IMR-90 (cell line): ENCODE results near the gene TTLL11. TPM values are rescaled to one million over a fixed set of nuclear protein-coding genes. Genes with fewer than 3 reads are reported as not detected.

Experiments
- ATAC-seq: fragments of 200-7000 bp; cut with Tn5 transposase; 2 replicates; pipeline ENCODE4 v1.9.1; 2020; ENCODE audit warnings: low read depth, mild to moderate bottlenecking, moderate library complexity
- BruUV-seq: library from RNA; stranded (reverse); fragments of 400-500 nt; replicated peaks from 2 replicates; lab custom pipeline; 2021; lab: Mats Ljungman, UMichigan
- CTCF ChIA-PET: fragments of 300-600 bp; formaldehyde crosslinking; extraction: SDS; loops from one replicate; lab custom pipeline; 2021; ENCODE audit warnings: antibody characterized with exemption; lab: Yijun Ruan, JAX
- POLR2A ChIA-PET: fragments of 300-600 bp; sonication (Branson Sonifier 250); formaldehyde crosslinking; loops from one replicate; lab custom pipeline; 2022; ENCODE audit warnings: antibody characterized with exemption; ENCODE audit not compliant: unreplicated experiment; lab: Charles Lee
- DNase-seq: peaks from one replicate; pipeline ENCODE4 v3.0.0; 2013
- H2AFZ ChIP-seq: replicated peaks from 2 replicates; pipeline ENCODE3; 2013; ENCODE audit warnings: low read length, mild to moderate bottlenecking; ENCODE audit not compliant: poor library complexity
- H2AK5ac ChIP-seq: 2 replicates; pipeline ENCODE4 v1.6.1; 2013; ENCODE audit warnings: low read depth, low read length, inconsistent platforms
- H2AK9ac ChIP-seq: replicated peaks from 2 replicates; pipeline ENCODE3; 2013; ENCODE audit warnings: mild to moderate bottlenecking, low read depth, low read length, moderate library complexity; ENCODE audit not compliant: poor library complexity
- H2BK120ac ChIP-seq: 2 replicates; pipeline ENCODE4 v1.6.1; 2013; ENCODE audit warnings: low read depth, low read length, inconsistent platforms
- H2BK15ac ChIP-seq: 3 replicates; pipeline ENCODE4 v1.6.1; 2013; ENCODE audit warnings: low read depth, low read length, inconsistent platforms
- H2BK20ac ChIP-seq: 2 replicates; pipeline ENCODE4 v1.6.1; 2013; ENCODE audit warnings: low read depth, mild to moderate bottlenecking, inconsistent platforms, low read length, moderate library complexity
- H2BK5ac ChIP-seq: 2 replicates; pipeline ENCODE4 v1.6.1; 2013; ENCODE audit warnings: mild to moderate bottlenecking, low read depth, low read length, inconsistent platforms; ENCODE audit not compliant: poor library complexity, severe bottlenecking
- H3K14ac ChIP-seq: replicated peaks from 2 replicates; pipeline ENCODE4 v1.6.1; 2013; ENCODE audit warnings: low read depth, low read length, inconsistent platforms
- H3K18ac ChIP-seq: 2 replicates; pipeline ENCODE4 v1.6.1; 2013; ENCODE audit warnings: low read depth, low read length, control low read depth
- H3K23ac ChIP-seq: 2 replicates; pipeline ENCODE4 v1.6.1; 2013; ENCODE audit warnings: low read depth, low read length, inconsistent platforms
- H3K27ac ChIP-seq: 2 replicates; pipeline ENCODE4 v1.5.1; 2013; ENCODE audit warnings: mild to moderate bottlenecking, control low read depth, low read length; ENCODE audit not compliant: insufficient read depth
- H3K27me3 ChIP-seq: 2 replicates; pipeline ENCODE4 v1.6.1; 2013; ENCODE audit warnings: low read length; ENCODE audit not compliant: control insufficient read depth, insufficient read depth
- H3K36me3 ChIP-seq: 2 replicates; pipeline ENCODE4 v1.6.1; 2013; ENCODE audit warnings: low read length, mixed read lengths; ENCODE audit not compliant: control insufficient read depth, insufficient read depth
- H3K4ac ChIP-seq: 2 replicates; pipeline ENCODE4 v1.6.1; 2013; ENCODE audit warnings: low read depth, low read length, inconsistent platforms
- H3K4me1 ChIP-seq: 2 replicates; pipeline ENCODE4 v1.6.1; 2013; ENCODE audit warnings: low read length, mixed read lengths; ENCODE audit not compliant: control insufficient read depth, insufficient read depth
- H3K4me2 ChIP-seq: 2 replicates; pipeline ENCODE4 v1.6.1; 2013; ENCODE audit warnings: low read depth, mild to moderate bottlenecking, control low read depth, low read length, moderate library complexity
- H3K4me3 ChIP-seq: 2 replicates; pipeline ENCODE4 v1.5.1; 2013; ENCODE audit warnings: low read depth, mild to moderate bottlenecking, control low read depth, low read length, moderate library complexity; ENCODE audit not compliant: insufficient read depth
- H3K56ac ChIP-seq: 2 replicates; pipeline ENCODE4 v1.6.1; 2013; ENCODE audit warnings: low read length, inconsistent platforms; ENCODE audit not compliant: insufficient read depth; ENCODE audit errors: extremely low read depth
- H3K79me1 ChIP-seq, 2 experiments: 2 replicates each; pipeline ENCODE4 v1.6.1; 2013; ENCODE audit warnings: low read length in 2 of 2, inconsistent platforms in 1 of 2, low read depth in 1 of 2
- H3K9ac ChIP-seq: 2 replicates; pipeline ENCODE4 v1.6.1; 2013; ENCODE audit warnings: low read depth, low read length, control low read depth
- H3K9me1 ChIP-seq: 2 replicates; pipeline ENCODE4 v1.6.1; 2013; ENCODE audit warnings: low read length, inconsistent platforms; ENCODE audit not compliant: insufficient read depth
- H3K9me3 ChIP-seq: 2 replicates; pipeline ENCODE4 v1.6.1; 2013; ENCODE audit warnings: low read length; ENCODE audit not compliant: control insufficient read depth, insufficient read depth
- H4K20me1 ChIP-seq: 2 replicates; pipeline ENCODE4 v1.6.1; 2013; ENCODE audit warnings: low read length, inconsistent platforms; ENCODE audit not compliant: insufficient read depth
- H4K5ac ChIP-seq: 2 replicates; pipeline ENCODE4 v1.6.1; 2013; ENCODE audit warnings: mild to moderate bottlenecking, low read depth, low read length, control low read depth
- H4K8ac ChIP-seq, 2 experiments: 2 replicates each; pipeline ENCODE4 v1.6.1; 2013; ENCODE audit warnings: low read depth in 2 of 2, low read length in 2 of 2, control low read depth in 1 of 2, inconsistent platforms in 1 of 2
- H4K91ac ChIP-seq: 2 replicates; pipeline ENCODE4 v1.6.1; 2013; ENCODE audit warnings: low read depth, low read length, inconsistent platforms; ENCODE audit not compliant: insufficient read depth
- BHLHE40 ChIP-seq: fragments of 150-350 bp; IDR thresholded peaks from 2 replicates; pipeline ENCODE4 v1.6.1; 2016; ENCODE audit warnings: mild to moderate bottlenecking, low read depth, low read length
- CEBPB ChIP-seq: IDR thresholded peaks from 2 replicates; pipeline ENCODE4 v1.6.1; 2012; ENCODE audit warnings: low read depth, low read length, improper control_type of control experiment
- CTCF ChIP-seq: conservative IDR thresholded peaks from 2 replicates; pipeline ENCODE4 v1.5.1; 2012; ENCODE audit warnings: mild to moderate bottlenecking, low read depth, low read length, improper control_type of control experiment
- ELK1 ChIP-seq: fragments of 150-350 bp; IDR thresholded peaks from 2 replicates; pipeline ENCODE4 v1.6.1; 2016; ENCODE audit warnings: low read depth, mild to moderate bottlenecking, low read length, moderate library complexity, borderline replicate concordance
- FOS ChIP-seq: fragments of 150-350 bp; IDR thresholded peaks from 2 replicates; pipeline ENCODE4 v1.6.1; 2016; ENCODE audit warnings: low read depth, low read length
- MAZ ChIP-seq: IDR thresholded peaks from 2 replicates; pipeline ENCODE4 v1.6.1; 2012; ENCODE audit warnings: low read depth, mild to moderate bottlenecking, low read length, improper control_type of control experiment, moderate library complexity, borderline replicate concordance
- NFE2L2 ChIP-seq: fragments of 150-350 bp; IDR thresholded peaks from 2 replicates; pipeline ENCODE4 v1.6.1; 2016; ENCODE audit warnings: low read depth, mild to moderate bottlenecking, low read length
- POLR2A ChIP-seq: IDR thresholded peaks from 2 replicates; pipeline ENCODE4 v1.6.1; 2012; ENCODE audit warnings: mild to moderate bottlenecking, low read depth, low read length
- RAD21 ChIP-seq: IDR thresholded peaks from 2 replicates; pipeline ENCODE4 v1.6.1; 2012; ENCODE audit warnings: low read length, improper control_type of control experiment
- RCOR1 ChIP-seq: IDR thresholded peaks from 2 replicates; pipeline ENCODE4 v1.6.1; 2012; ENCODE audit warnings: mild to moderate bottlenecking, low read length, improper control_type of control experiment; ENCODE audit not compliant: insufficient replicate concordance
- RFX5 ChIP-seq: IDR thresholded peaks from 2 replicates; pipeline ENCODE4 v1.8.0; 2012; ENCODE audit warnings: low read depth, mild to moderate bottlenecking, low read length, moderate library complexity
- SMC3 ChIP-seq: fragments of 150-350 bp; IDR thresholded peaks from 2 replicates; pipeline ENCODE4 v1.6.1; 2016; ENCODE audit warnings: low read depth, mild to moderate bottlenecking, antibody characterized with exemption, low read length, moderate library complexity
- USF2 ChIP-seq: fragments of 150-350 bp; IDR thresholded peaks from 2 replicates; pipeline ENCODE4 v1.6.1; 2017; ENCODE audit warnings: mild to moderate bottlenecking, antibody characterized with exemption, low read length, low read depth
- WGBS, 2 experiments: methylation state at CpG; one replicate each; pipeline versions ENCODE4 v1.1.5 to v1.1.7; 2013; ENCODE audit warnings: missing lambda C conversion rate in 2 of 2; ENCODE audit not compliant: insufficient read length in 1 of 2; ENCODE audit errors: extremely low coverage in 2 of 2; 5-methylcytosine and 5-hydroxymethylcytosine counted together
- dilution Hi-C: fragments of 300-500 bp; cut with HindIII; formaldehyde crosslinking; loops from one replicate; pipeline ENCODE4 v1.14.3; 2018; ENCODE audit warnings: low sequenced_read_pairs; ENCODE audit not compliant: unreplicated experiment
- in situ Hi-C: fragments of 300-500 bp; cut with MboI; formaldehyde crosslinking; loops from 3 replicates; pipeline ENCODE4 v1.14.3; 2019; ENCODE audit warnings: low sequenced_read_pairs, inconsistent platforms, mixed read lengths
- intact Hi-C: fragments of 100-400 bp; cut with micrococcal nuclease; formaldehyde crosslinking; loops from 2 replicates; pipeline ENCODE4 v1.10.0; 2022
- polyA plus RNA-seq, 3 experiments: library from polyadenylated mRNA; depleted of rRNA; stranded (reverse); fragments of >200 nt; gene quantifications; 2 replicates each; pipeline ENCODE4 v1.2.3, GENCODE V29; 2012; ENCODE audit warnings: low replicate concordance in 1 of 3
- total RNA-seq: library from RNA; depleted of rRNA; stranded (reverse); fragments of >200 nt; gene quantifications from 2 replicates; pipeline ENCODE4 v1.2.3, GENCODE V29; 2012

TTLL11 gene
- total and polyA plus RNA-seq, 2 of the 4 experiments (the other 2 are of a cell fraction), result 2.0 to 4.6 TPM

- Histone ChIP-seq H2BK120ac (no peak overlapping the region), H3K14ac (no peak overlapping the region), H3K36me3 (no peaks in the 10 kb centered on the region), H2BK15ac (no peak overlapping the region), H3K79me1 (peaks cover 3 to 16% of the 10 kb centered on the region in 2 experiments; a peak in 2 of 4 replicates), H3K23ac (no peak overlapping the region), H3K56ac (no peak overlapping the region), H4K91ac (no peak overlapping the region), H3K9me3 (no peaks in the 10 kb centered on the region), H3K9ac (no peak overlapping the region), H3K18ac (no peak overlapping the region), H2BK20ac (no peak overlapping the region), H3K4me2 (no peak overlapping the region), H2AK9ac (no peak overlapping the region), H3K27me3 (no peaks in the 10 kb centered on the region), H3K27ac (no peak overlapping the region), H3K4ac (no peak overlapping the region), H2AFZ (no peak overlapping the region), H3K9me1 (peaks cover 12% of the 10 kb centered on the region), H2AK5ac (no peak overlapping the region), H4K20me1 (no peaks in the 10 kb centered on the region), H4K5ac (no peak overlapping the region), H4K8ac (no peak overlapping the region), H2BK5ac (no peak overlapping the region), H3K4me1 (peaks cover 5% of the 10 kb centered on the region), H3K4me3 (no peak overlapping the region)
- TF ChIP-seq CEBPB (no peak), NFE2L2 (no peak), SMC3 (no peak), RFX5 (no peak), ELK1 (no peak), CTCF (no peak), FOS (no peak), RAD21 (no peak), RCOR1 (no peak), USF2 (no peak), BHLHE40 (no peak), POLR2A (no peak), MAZ (no peak)
- no TSS peak for BruUV-seq
- intact Hi-C loops (loop anchor here (5.0 kb wide), 1 partner anchor 43 kb away; no protein-coding TSS in a partner anchor), dilution Hi-C loops (no loop called here), in situ Hi-C loops (no loop called here)
- WGBS, 2 experiments, result no CpG with 5 or more reads among the region's 6 CpGs
- ATAC-seq (no peak), DNase-seq (no peak)
- CTCF ChIA-PET, result no interaction called here
- POLR2A ChIA-PET, result no interaction called here
Observed at GRCh38 chr9:122039234-122039633, 53.9 kb downstream of the TTLL11 start.
